Measurements from ENCODE around the gene TAF1A. TPM values are rescaled to one million over a fixed set of nuclear protein-coding genes. Genes with fewer than 3 reads are reported as not detected.

TAF1A gene
- total RNA-seq, 1 experiment from 2014 or later = 38.2 TPM

DNA sequence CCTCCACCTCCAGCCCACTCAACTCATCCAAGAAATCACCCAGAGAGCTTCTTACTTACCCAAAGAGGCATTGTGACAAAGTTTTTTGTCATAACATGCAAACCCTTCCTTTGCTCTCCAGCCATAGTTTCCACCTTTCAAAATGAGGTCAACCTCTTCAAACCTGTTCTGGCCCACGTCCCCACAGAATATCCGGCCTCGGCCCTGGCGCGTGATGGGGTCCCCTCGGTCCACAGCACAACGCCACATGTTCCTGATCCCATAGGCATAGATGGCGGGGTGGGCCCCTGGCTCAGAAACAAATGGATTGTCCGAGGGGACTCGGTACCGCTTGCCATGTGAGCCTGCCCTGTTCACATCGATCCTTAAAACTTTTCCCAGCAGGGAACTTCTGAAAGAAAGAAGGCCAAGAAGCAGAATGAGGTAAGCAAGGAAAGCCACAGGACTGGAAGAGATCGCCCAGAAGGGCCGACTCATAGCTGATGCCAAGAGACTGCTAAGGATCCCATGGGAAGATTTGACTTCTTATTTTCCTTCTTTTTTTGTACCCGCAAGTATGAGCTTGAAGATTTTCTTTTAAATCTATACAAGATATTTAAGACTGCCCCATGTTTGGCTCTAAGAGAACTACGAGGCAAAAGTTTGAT lies 49.7 kb downstream of the TAF1A start:
- ChIA-PET CTCF (interaction anchor here (0.7 kb wide), 2 partner anchors 20 to 374 kb away, joined by 3 read pairs; no protein-coding TSS in a partner anchor), POLR2A (interaction anchor here (0.8 kb wide), 1 partner anchor 9 kb away, joined by 3 read pairs; no protein-coding TSS in a partner anchor)
- Mint-ChIP-seq H3K36me3 (ENCODE audit: insufficient read depth, unreplicated experiment) (no peaks in the 10 kb centered on the region), H3K27me3 (ENCODE audit: insufficient read depth, unreplicated experiment) (no peaks in the 10 kb centered on the region), H3K4me1 (ENCODE audit: insufficient read depth, unreplicated experiment) (no peaks in the 10 kb centered on the region), H3K9me3 (ENCODE audit: unreplicated experiment) (no peaks in the 10 kb centered on the region), H3K4me3 (ENCODE audit: unreplicated experiment) (no peak overlapping the region), H3K27ac (ENCODE audit: low read depth, unreplicated experiment) (no peak overlapping the region)
- DNase-seq (ENCODE audit: unreplicated experiment) = no peak
- intact Hi-C loops (cut with micrococcal nuclease) = loop anchor here (5.0 kb wide), 1 partner anchor 92 kb away; no protein-coding TSS in a partner anchor
- TF ChIP-seq, protein P1, sequence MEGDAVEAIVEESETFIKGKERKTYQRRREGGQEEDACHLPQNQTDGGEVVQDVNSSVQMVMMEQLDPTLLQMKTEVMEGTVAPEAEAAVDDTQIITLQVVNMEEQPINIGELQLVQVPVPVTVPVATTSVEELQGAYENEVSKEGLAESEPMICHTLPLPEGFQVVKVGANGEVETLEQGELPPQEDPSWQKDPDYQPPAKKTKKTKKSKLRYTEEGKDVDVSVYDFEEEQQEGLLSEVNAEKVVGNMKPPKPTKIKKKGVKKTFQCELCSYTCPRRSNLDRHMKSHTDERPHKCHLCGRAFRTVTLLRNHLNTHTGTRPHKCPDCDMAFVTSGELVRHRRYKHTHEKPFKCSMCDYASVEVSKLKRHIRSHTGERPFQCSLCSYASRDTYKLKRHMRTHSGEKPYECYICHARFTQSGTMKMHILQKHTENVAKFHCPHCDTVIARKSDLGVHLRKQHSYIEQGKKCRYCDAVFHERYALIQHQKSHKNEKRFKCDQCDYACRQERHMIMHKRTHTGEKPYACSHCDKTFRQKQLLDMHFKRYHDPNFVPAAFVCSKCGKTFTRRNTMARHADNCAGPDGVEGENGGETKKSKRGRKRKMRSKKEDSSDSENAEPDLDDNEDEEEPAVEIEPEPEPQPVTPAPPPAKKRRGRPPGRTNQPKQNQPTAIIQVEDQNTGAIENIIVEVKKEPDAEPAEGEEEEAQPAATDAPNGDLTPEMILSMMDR (IDR thresholded peaks at IDR 0.05; ENCODE audit: unreplicated experiment) = no peak
- no TSS peak for BruUV-seq (replicated peaks)

DNA sequence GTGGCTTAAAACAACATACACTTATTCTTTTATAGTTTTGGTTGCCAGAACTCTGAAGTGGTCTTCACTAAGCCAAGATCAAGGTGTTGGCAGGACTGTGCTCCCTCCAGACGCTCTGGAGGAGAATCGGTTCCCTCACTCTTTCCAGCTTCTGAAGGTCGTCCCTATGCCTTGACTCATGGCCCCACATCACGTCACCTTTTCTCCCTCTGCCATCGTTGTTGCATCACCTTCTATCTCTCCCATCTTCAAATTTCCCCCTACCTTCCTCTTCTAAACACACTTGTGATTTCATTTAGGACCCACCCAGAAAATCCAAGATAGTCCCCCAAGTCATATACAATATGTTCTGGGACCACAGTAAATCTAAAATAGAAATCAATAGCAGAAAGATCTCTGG lies 54.3 kb downstream of the TAF1A start:
- DNase-seq (ENCODE audit: unreplicated experiment) = no peak
- H3K4me1 Mint-ChIP-seq (ENCODE audit: insufficient read depth, unreplicated experiment) = no peaks in the 10 kb centered on the region
- BruUV-seq (replicated peaks) = no TSS peak
- peaks cover 2% of the 10 kb centered on the region for H3K36me3 Mint-ChIP-seq (ENCODE audit: insufficient read depth, unreplicated experiment)
- TF ChIP-seq, protein P1 (IDR thresholded peaks at IDR 0.05; ENCODE audit: unreplicated experiment) = no peak
- no peaks in the 10 kb centered on the region for H3K27me3 Mint-ChIP-seq (ENCODE audit: insufficient read depth, unreplicated experiment)
- H3K4me3 Mint-ChIP-seq (ENCODE audit: unreplicated experiment) = no peak overlapping the region
- intact Hi-C loops (cut with micrococcal nuclease) = no loop called here
- ChIA-PET CTCF (no interaction called here), POLR2A (interaction anchor here (3.3 kb wide), 1 partner anchor 11 kb away, joined by 19 read pairs; no protein-coding TSS in a partner anchor)
- H3K27ac Mint-ChIP-seq (ENCODE audit: low read depth, unreplicated experiment) = no peak overlapping the region
- no peaks in the 10 kb centered on the region for H3K9me3 Mint-ChIP-seq (ENCODE audit: unreplicated experiment)

DNA sequence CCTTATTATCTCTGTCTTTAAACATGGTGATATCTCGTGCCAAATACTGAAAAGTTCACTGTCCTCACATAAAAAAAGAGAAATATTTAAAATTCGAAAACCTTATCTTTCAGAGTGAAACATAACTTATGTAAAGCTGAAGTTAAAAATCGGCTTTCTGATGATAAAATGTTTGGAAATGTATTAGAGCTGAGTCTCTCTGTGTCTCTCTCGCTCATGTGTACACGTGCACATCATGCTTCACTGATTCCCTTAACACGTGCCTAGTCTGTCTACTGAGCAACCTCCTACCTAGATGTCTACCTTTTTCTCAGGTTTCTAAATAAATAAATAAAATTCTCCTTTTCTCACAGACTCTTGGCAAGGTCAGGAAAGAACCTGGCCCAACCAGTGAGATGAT lies 58.9 kb downstream of the TAF1A start:
- H3K36me3 Mint-ChIP-seq (ENCODE audit: insufficient read depth, unreplicated experiment) = peaks cover 7% of the 10 kb centered on the region
- no peak overlapping the region for H3K4me3 Mint-ChIP-seq (ENCODE audit: unreplicated experiment)
- DNase-seq (ENCODE audit: unreplicated experiment) = no peak
- H3K4me1 Mint-ChIP-seq (ENCODE audit: insufficient read depth, unreplicated experiment) = no peaks in the 10 kb centered on the region
- intact Hi-C loops (cut with micrococcal nuclease) = no loop called here
- CTCF ChIA-PET = interaction anchor here (0.6 kb wide), 1 partner anchor 94 kb away, joined by 3 read pairs; no protein-coding TSS in a partner anchor
- POLR2A ChIA-PET = interaction anchor here (0.6 kb wide), 1 partner anchor 9 kb away, joined by 3 read pairs; no protein-coding TSS in a partner anchor
- BruUV-seq (replicated peaks) = no TSS peak
- H3K9me3 Mint-ChIP-seq (ENCODE audit: unreplicated experiment) = peaks cover 8% of the 10 kb centered on the region
- TF ChIP-seq, protein P1 (IDR thresholded peaks at IDR 0.05; ENCODE audit: unreplicated experiment) = no peak
- H3K27ac Mint-ChIP-seq (ENCODE audit: low read depth, unreplicated experiment) = no peak overlapping the region
- no peaks in the 10 kb centered on the region for H3K27me3 Mint-ChIP-seq (ENCODE audit: insufficient read depth, unreplicated experiment)

DNA sequence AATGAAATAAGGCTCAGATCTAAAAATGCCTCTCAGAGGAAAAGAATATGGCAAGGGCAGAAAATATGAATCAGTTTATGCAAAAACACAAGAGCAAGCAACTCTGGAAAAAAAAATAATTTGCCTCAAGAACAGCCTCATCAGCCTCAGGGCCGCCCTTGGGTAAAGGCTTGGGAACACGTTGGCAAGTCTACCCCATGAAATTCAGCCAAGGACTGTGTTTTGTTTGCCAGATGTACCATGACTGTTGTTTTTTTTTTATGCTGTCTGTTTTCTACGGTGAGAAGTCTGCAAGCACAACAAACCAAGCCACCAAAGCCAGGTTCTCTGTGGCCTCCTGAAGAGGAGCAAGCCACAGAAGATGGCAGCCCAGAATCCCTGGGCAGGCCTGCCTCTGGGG lies 59.8 kb downstream of the TAF1A start:
- no TSS peak for BruUV-seq (replicated peaks)
- Mint-ChIP-seq H3K9me3 (ENCODE audit: unreplicated experiment) (peaks cover 8% of the 10 kb centered on the region), H3K4me3 (ENCODE audit: unreplicated experiment) (no peak overlapping the region), H3K27ac (ENCODE audit: low read depth, unreplicated experiment) (no peak overlapping the region), H3K4me1 (ENCODE audit: insufficient read depth, unreplicated experiment) (no peaks in the 10 kb centered on the region), H3K27me3 (ENCODE audit: insufficient read depth, unreplicated experiment) (no peaks in the 10 kb centered on the region), H3K36me3 (ENCODE audit: insufficient read depth, unreplicated experiment) (peaks cover 7% of the 10 kb centered on the region)
- DNase-seq (ENCODE audit: unreplicated experiment) = no peak
- intact Hi-C loops (cut with micrococcal nuclease) = no loop called here
- CTCF ChIA-PET = no interaction called here
- POLR2A ChIA-PET = no interaction called here
- TF ChIP-seq, protein P1 (IDR thresholded peaks at IDR 0.05; ENCODE audit: unreplicated experiment) = no peak

Data from MCF 10A (cell line).